ENCODE data around the gene PCDHGC5.

GRCh38 chr5:141518618-141519015, 29.7 kb downstream of the PCDHGC5 start:
- no peak for TF ChIP-seq SUZ12 (IDR thresholded peaks at IDR 0.05; ENCODE audit: extremely low read depth, insufficient read depth, insufficient read length)
- no peak for TF ChIP-seq YY1 (IDR thresholded peaks at IDR 0.05; ENCODE audit: insufficient read depth, insufficient read length)
- TF ChIP-seq ZNF274 (IDR thresholded peaks at IDR 0.05; ENCODE audit: low read depth, low read length) = no peak

All from NT2/D1 (cell line).